ENCODE results near the gene PTRHD1. TPM values are rescaled to one million over a fixed set of nuclear protein-coding genes. Genes with fewer than 3 reads are reported as not detected.

PTRHD1 gene
- total RNA-seq, 4 donors from 2014 or later: 8.1 to 20.4 (median 15.6) TPM

- no peak for DNase-seq (ENCODE audit: extremely low spot score)
- Histone ChIP-seq H3K36me3 (peaks cover 0 to 32% (median 13%) of the 10 kb centered on the region in 4 donors), H3K27me3 (no peaks in the 10 kb centered on the region), H3K27ac (replicated peaks in 1 of 4) (no peak overlapping the region), H3K4me3 (no peak overlapping the region), H3K4me1 (peaks cover 8 to 11% (median 10%) of the 10 kb centered on the region in 4 donors), H3K9me3 (no peaks in the 10 kb centered on the region)
- TF ChIP-seq CTCF (IDR thresholded peaks at IDR 0.05) (no peak), EP300 (IDR thresholded peaks at IDR 0.05) (no peak), POLR2A (IDR thresholded peaks at IDR 0.05; ENCODE audit: low read depth) (no peak), POLR2AphosphoS5 (IDR thresholded peaks at IDR 0.05) (no peak)
- intact Hi-C loops (cut with DNase I): no loop called here
- 76% methylated on average over 5 of the region's 5 CpGs for WGBS
Measured at GRCh38 chr2:24826773-24827145, 33.6 kb upstream of the PTRHD1 start.

GRCh38 chr2:24825883-24826772, 32.9 kb upstream of the PTRHD1 start:
- H3K4me1 ChIP-seq: peaks cover 8 to 11% (median 10%) of the 10 kb centered on the region in 4 donors
- no peaks in the 10 kb centered on the region for H3K27me3 ChIP-seq
- H3K27ac ChIP-seq (replicated peaks in 1 of 4): no peak overlapping the region
- intact Hi-C loops (cut with DNase I): no loop called here
- no peak for TF ChIP-seq EP300 (IDR thresholded peaks at IDR 0.05)
- TF ChIP-seq CTCF (IDR thresholded peaks at IDR 0.05): no peak
- no peak for TF ChIP-seq POLR2AphosphoS5 (IDR thresholded peaks at IDR 0.05)
- no peak for TF ChIP-seq POLR2A (IDR thresholded peaks at IDR 0.05; ENCODE audit: low read depth)
- H3K4me3 ChIP-seq: no peak overlapping the region
- WGBS: 90% methylated on average over 14 of the region's 14 CpGs
- DNase-seq (ENCODE audit: extremely low spot score): no peak
- peaks cover 0 to 39% (median 19%) of the 10 kb centered on the region in 4 donors for H3K36me3 ChIP-seq
- no peaks in the 10 kb centered on the region for H3K9me3 ChIP-seq

- no peaks in the 10 kb centered on the region for H3K9me3 ChIP-seq
- H3K27me3 ChIP-seq: no peaks in the 10 kb centered on the region
- intact Hi-C loops (cut with DNase I): no loop called here
- H3K4me1 ChIP-seq: peaks cover 8 to 11% (median 10%) of the 10 kb centered on the region in 4 donors
- no peak for DNase-seq (ENCODE audit: extremely low spot score)
- 83% methylated on average over 16 of the region's 16 CpGs for WGBS
- no peak overlapping the region for H3K27ac ChIP-seq (replicated peaks in 1 of 4)
- TF ChIP-seq CTCF (IDR thresholded peaks at IDR 0.05): peak; percentile 10 to 51 (median 21)
- no peak for TF ChIP-seq POLR2A (IDR thresholded peaks at IDR 0.05; ENCODE audit: low read depth)
- H3K4me3 ChIP-seq: no peak overlapping the region
- H3K36me3 ChIP-seq: peaks cover 2 to 42% (median 24%) of the 10 kb centered on the region in 4 donors
Measured at GRCh38 chr2:24824966-24825882, 32.0 kb upstream of the PTRHD1 start.

GRCh38 chr2:24824071-24824588, 30.9 kb upstream of the PTRHD1 start:
- no peak for DNase-seq (ENCODE audit: extremely low spot score)
- H3K4me3 ChIP-seq: no peak overlapping the region
- 93% methylated on average over 13 of the region's 14 CpGs for WGBS
- peaks cover 8 to 11% (median 10%) of the 10 kb centered on the region in 4 donors for H3K4me1 ChIP-seq
- no peaks in the 10 kb centered on the region for H3K9me3 ChIP-seq
- intact Hi-C loops (cut with DNase I): no loop called here
- TF ChIP-seq EP300 (IDR thresholded peaks at IDR 0.05) (no peak), POLR2A (IDR thresholded peaks at IDR 0.05; ENCODE audit: low read depth) (no peak), POLR2AphosphoS5 (IDR thresholded peaks at IDR 0.05) (no peak), CTCF (IDR thresholded peaks at IDR 0.05) (no peak)
- H3K36me3 ChIP-seq: peaks cover 5 to 53% (median 33%) of the 10 kb centered on the region in 4 donors
- no peak overlapping the region for H3K27ac ChIP-seq (replicated peaks in 1 of 4)
- H3K27me3 ChIP-seq: no peaks in the 10 kb centered on the region

All from esophagus muscularis mucosa (tissue), 4 donors.